Stomach (tissue), 4 donors: ENCODE data around the gene PRKG1.

Source experiments
- EP300 ChIP-seq: sonication (generic); formaldehyde crosslinking; IDR thresholded peaks from one replicate; pipeline ENCODE4 v1.6.1; 2017; ENCODE audit warnings: antibody characterized with exemption
- POLR2A ChIP-seq, 4 donors: fragments of 450-650 bp; IDR thresholded peaks; one replicate each; pipeline ENCODE4 v1.6.1; 2016; ENCODE audit warnings: antibody characterized with exemption in 4 of 4, control low read depth in 2 of 4, mild to moderate bottlenecking in 1 of 4, moderate library complexity in 1 of 4
- POLR2AphosphoS5 ChIP-seq, 3 donors: sonication (generic); formaldehyde crosslinking; IDR thresholded peaks; one replicate each; pipeline ENCODE4 v1.6.1; 2016; ENCODE audit warnings: antibody characterized with exemption in 3 of 3
- TF ChIP-seq, protein P1 (sequence below), 7 experiments: fragments of 450-650 bp in 4 of 7; fragments of 200-600 bp in 3 of 7; sonication (generic) in 3 of 7; IDR thresholded peaks; one replicate each; pipeline ENCODE4 v1.5.1; 2016 to 2019; ENCODE audit warnings: antibody characterized with exemption in 7 of 7, control low read depth in 2 of 7, mild to moderate bottlenecking in 1 of 7

DNA sequence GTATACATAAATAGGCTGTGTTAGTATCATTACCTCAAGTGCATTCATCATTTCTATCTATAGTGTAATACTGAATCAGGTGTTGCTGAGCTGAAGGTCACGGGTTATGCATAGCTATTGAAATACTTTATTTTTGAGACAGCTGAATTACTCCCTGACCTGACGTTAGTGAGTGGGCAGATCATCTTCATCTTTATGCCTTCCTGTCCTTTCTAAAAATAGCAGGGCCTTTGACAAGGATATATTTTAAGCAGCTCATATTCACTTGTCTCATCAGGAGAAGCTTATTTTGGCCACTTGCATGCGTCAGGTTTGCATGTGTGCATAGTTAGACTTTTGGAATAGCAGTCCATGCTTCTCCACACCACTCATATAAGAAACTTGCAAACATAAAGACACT is 1176.2 kb downstream of the PRKG1 start:
- TF ChIP-seq, protein P1, sequence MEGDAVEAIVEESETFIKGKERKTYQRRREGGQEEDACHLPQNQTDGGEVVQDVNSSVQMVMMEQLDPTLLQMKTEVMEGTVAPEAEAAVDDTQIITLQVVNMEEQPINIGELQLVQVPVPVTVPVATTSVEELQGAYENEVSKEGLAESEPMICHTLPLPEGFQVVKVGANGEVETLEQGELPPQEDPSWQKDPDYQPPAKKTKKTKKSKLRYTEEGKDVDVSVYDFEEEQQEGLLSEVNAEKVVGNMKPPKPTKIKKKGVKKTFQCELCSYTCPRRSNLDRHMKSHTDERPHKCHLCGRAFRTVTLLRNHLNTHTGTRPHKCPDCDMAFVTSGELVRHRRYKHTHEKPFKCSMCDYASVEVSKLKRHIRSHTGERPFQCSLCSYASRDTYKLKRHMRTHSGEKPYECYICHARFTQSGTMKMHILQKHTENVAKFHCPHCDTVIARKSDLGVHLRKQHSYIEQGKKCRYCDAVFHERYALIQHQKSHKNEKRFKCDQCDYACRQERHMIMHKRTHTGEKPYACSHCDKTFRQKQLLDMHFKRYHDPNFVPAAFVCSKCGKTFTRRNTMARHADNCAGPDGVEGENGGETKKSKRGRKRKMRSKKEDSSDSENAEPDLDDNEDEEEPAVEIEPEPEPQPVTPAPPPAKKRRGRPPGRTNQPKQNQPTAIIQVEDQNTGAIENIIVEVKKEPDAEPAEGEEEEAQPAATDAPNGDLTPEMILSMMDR (IDR thresholded peaks at IDR 0.05) = no peak
- TF ChIP-seq POLR2A (IDR thresholded peaks at IDR 0.05) (no peak), POLR2AphosphoS5 (IDR thresholded peaks at IDR 0.05) (no peak), EP300 (no peak)
